SK-N-SH treated with all-trans-retinoic acid at 6 μM for 48 hours (cell line): ENCODE results near the gene C2orf42.

Source experiments
- ATAC-seq: fragments of 200-7000 bp; cut with Tn5 transposase; 3 replicates; pipeline ENCODE4 v1.9.1; 2020; ENCODE audit warnings: mild to moderate bottlenecking, moderate library complexity
- ARNTL ChIP-seq: fragments of 450-650 bp; formaldehyde crosslinking; IDR thresholded peaks from 2 replicates; pipeline ENCODE4 v1.5.0; 2020; ENCODE audit warnings: low read depth, mild to moderate bottlenecking, moderate library complexity, borderline replicate concordance
- CSDC2 ChIP-seq: fragments of 250-450 bp; sonication (Bioruptor Pico); IDR thresholded peaks from 2 replicates; pipeline ENCODE4 v1.5.0; 2020; ENCODE audit warnings: mild to moderate bottlenecking, moderate library complexity
- ESRRG ChIP-seq: fragments of 250-450 bp; sonication (Bioruptor Pico); IDR thresholded peaks from 2 replicates; pipeline ENCODE4 v1.6.1; 2021; ENCODE audit warnings: mild to moderate bottlenecking
- GLIS3 ChIP-seq: fragments of 250-450 bp; sonication (Bioruptor Pico); IDR thresholded peaks from 2 replicates; pipeline ENCODE4 v1.5.0; 2020; ENCODE audit warnings: mild to moderate bottlenecking, moderate library complexity
- ISL1 ChIP-seq: fragments of 250-450 bp; sonication (Bioruptor Pico); IDR thresholded peaks from 2 replicates; pipeline ENCODE4 v2.1.2; 2022; ENCODE audit warnings: mild to moderate bottlenecking, moderate library complexity
- OSR1 ChIP-seq: fragments of 250-450 bp; sonication (Bioruptor Pico); IDR thresholded peaks from 2 replicates; pipeline ENCODE4 v1.8.0; 2022; ENCODE audit warnings: moderate library complexity, mild to moderate bottlenecking, inconsistent platforms
- PATZ1 ChIP-seq: fragments of 250-450 bp; sonication (Bioruptor Pico); IDR thresholded peaks from 2 replicates; pipeline ENCODE4 v1.8.0; 2020; ENCODE audit warnings: mild to moderate bottlenecking, moderate library complexity, borderline replicate concordance
- PPARA ChIP-seq: fragments of 250-450 bp; sonication (Bioruptor Pico); IDR thresholded peaks from 2 replicates; pipeline ENCODE4 v1.5.0; 2020; ENCODE audit warnings: mild to moderate bottlenecking, borderline replicate concordance
- RARB ChIP-seq: fragments of 250-450 bp; sonication (Bioruptor Pico); IDR thresholded peaks from 2 replicates; pipeline ENCODE4 v1.8.0; 2021; ENCODE audit warnings: mild to moderate bottlenecking, moderate library complexity
- SNAI2 ChIP-seq: fragments of 250-450 bp; sonication (Bioruptor Pico); IDR thresholded peaks from 2 replicates; pipeline ENCODE4 v1.5.0; 2020; ENCODE audit warnings: mild to moderate bottlenecking, moderate library complexity
- TCF4 ChIP-seq: fragments of 250-450 bp; sonication (Bioruptor Pico); IDR thresholded peaks from 2 replicates; pipeline ENCODE4 v1.8.0; 2021; ENCODE audit warnings: mild to moderate bottlenecking, moderate library complexity, borderline replicate concordance
- TOX ChIP-seq: fragments of 250-450 bp; sonication (Bioruptor Pico); IDR thresholded peaks from 2 replicates; pipeline ENCODE4 v1.8.0; 2021; ENCODE audit warnings: mild to moderate bottlenecking, moderate library complexity, borderline replicate concordance
- ZC3H10 ChIP-seq: fragments of 250-450 bp; sonication (Bioruptor Pico); IDR thresholded peaks from 2 replicates; pipeline ENCODE4 v1.5.1; 2021; ENCODE audit warnings: mild to moderate bottlenecking, moderate library complexity
- ZFP3 ChIP-seq: fragments of 250-450 bp; sonication (Bioruptor Pico); IDR thresholded peaks from 2 replicates; pipeline ENCODE4 v1.5.0; 2020; ENCODE audit warnings: mild to moderate bottlenecking, moderate library complexity
- ZFP30 ChIP-seq: fragments of 450-650 bp; formaldehyde crosslinking; IDR thresholded peaks from 2 replicates; pipeline ENCODE4 v1.5.0; 2022; ENCODE audit warnings: mild to moderate bottlenecking, moderate library complexity
- ZNF565 ChIP-seq: fragments of 450-650 bp; formaldehyde crosslinking; conservative IDR thresholded peaks from 2 replicates; pipeline ENCODE4 v1.5.0; 2020; ENCODE audit warnings: low read depth, mild to moderate bottlenecking, moderate library complexity
- ZNF70 ChIP-seq: fragments of 450-650 bp; formaldehyde crosslinking; IDR thresholded peaks from 2 replicates; pipeline ENCODE4 v1.5.0; 2020; ENCODE audit warnings: mild to moderate bottlenecking, moderate library complexity
- ZNF8 ChIP-seq: fragments of 450-650 bp; formaldehyde crosslinking; IDR thresholded peaks from 2 replicates; pipeline ENCODE4 v1.5.0; 2020; ENCODE audit warnings: mild to moderate bottlenecking, moderate library complexity
- TF ChIP-seq, protein P1 (sequence below): fragments of 250-450 bp; sonication (Bioruptor Pico); IDR thresholded peaks from 2 replicates; pipeline ENCODE4 v1.5.1; 2021; ENCODE audit warnings: mild to moderate bottlenecking, moderate library complexity
- TF ChIP-seq, protein P2 (sequence below): fragments of 250-450 bp; sonication (Bioruptor Pico); IDR thresholded peaks from 2 replicates; pipeline ENCODE4 v1.8.0; 2021; ENCODE audit warnings: low read depth, mild to moderate bottlenecking, moderate library complexity, borderline replicate concordance
- TF ChIP-seq, protein P3 (sequence below): fragments of 250-450 bp; sonication (Bioruptor Pico); IDR thresholded peaks from 2 replicates; pipeline ENCODE4 v1.5.1; 2020; ENCODE audit warnings: low read depth, mild to moderate bottlenecking, moderate library complexity

The C2orf42 gene

GRCh38 chr2:70204452-70204851, 13.6 kb upstream of the C2orf42 start:
- TF ChIP-seq TCF4 (CRISPR knock-in tag) (no peak), TOX (CRISPR knock-in tag) (no peak), ZNF8 (CRISPR knock-in tag) (no peak), PPARA (CRISPR knock-in tag) (no peak), CSDC2 (CRISPR knock-in tag) (no peak)

DNA sequence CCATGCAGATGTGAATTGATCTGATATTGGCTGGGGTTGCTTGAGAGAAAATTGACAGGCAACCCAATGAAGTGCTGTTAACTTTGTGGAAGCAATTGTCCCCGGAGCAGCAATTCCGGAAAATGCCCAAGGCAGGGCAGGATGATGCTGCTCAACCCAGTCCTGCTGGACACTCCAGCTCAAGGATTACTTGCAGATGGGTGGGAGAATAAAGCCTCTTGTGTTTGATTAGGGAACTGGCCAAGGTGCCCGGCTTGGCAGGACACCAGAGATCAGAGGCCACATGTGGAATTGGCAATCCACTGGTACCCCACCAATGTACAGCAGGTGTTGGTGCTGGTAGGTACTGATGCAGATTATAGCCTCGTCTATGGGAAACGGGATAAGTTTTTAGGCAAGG, 12.3 kb upstream of the C2orf42 start:
- TF ChIP-seq SNAI2 (CRISPR knock-in tag) (no peak), ZNF565 (no peak), ISL1 (CRISPR knock-in tag) (no peak), TCF4 (CRISPR knock-in tag) (no peak)
- ATAC-seq: peak; percentile 25

More at GRCh38 chr2:70204452-70204851, 13.6 kb upstream of the C2orf42 start:
- ATAC-seq: no peak

- TF ChIP-seq OSR1: no peak
- ATAC-seq: no peak; the same call in 2 of the 3 replicates
Measured at GRCh38 chr2:70202236-70202806, 11.5 kb upstream of the C2orf42 start.

- ATAC-seq: no peak
- TF ChIP-seq ISL1 (CRISPR knock-in tag): no peak
- TF ChIP-seq GLIS3: no peak
- TF ChIP-seq, all 23 proteins: peak for 0
Measured at GRCh38 chr2:70201831-70202230, 11.0 kb upstream of the C2orf42 start.

GRCh38 chr2:70201225-70201768, 10.5 kb upstream of the C2orf42 start:
- ATAC-seq: no peak
- TF ChIP-seq PATZ1 (CRISPR knock-in tag) (no peak), ZC3H10 (no peak), ESRRG (CRISPR knock-in tag) (no peak), ARNTL (CRISPR knock-in tag) (no peak), RARB (CRISPR knock-in tag) (no peak), TOX (CRISPR knock-in tag) (no peak), ZFP3 (CRISPR knock-in tag) (no peak), OSR1 (no peak), TCF4 (CRISPR knock-in tag) (no peak), ZFP30 (CRISPR knock-in tag) (no peak), PPARA (CRISPR knock-in tag) (no peak)
- TF ChIP-seq, protein P1, sequence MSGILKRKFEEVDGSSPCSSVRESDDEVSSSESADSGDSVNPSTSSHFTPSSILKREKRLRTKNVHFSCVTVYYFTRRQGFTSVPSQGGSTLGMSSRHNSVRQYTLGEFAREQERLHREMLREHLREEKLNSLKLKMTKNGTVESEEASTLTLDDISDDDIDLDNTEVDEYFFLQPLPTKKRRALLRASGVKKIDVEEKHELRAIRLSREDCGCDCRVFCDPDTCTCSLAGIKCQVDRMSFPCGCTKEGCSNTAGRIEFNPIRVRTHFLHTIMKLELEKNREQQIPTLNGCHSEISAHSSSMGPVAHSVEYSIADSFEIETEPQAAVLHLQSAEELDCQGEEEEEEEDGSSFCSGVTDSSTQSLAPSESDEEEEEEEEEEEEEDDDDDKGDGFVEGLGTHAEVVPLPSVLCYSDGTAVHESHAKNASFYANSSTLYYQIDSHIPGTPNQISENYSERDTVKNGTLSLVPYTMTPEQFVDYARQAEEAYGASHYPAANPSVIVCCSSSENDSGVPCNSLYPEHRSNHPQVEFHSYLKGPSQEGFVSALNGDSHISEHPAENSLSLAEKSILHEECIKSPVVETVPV: no peak
- TF ChIP-seq, protein P2, sequence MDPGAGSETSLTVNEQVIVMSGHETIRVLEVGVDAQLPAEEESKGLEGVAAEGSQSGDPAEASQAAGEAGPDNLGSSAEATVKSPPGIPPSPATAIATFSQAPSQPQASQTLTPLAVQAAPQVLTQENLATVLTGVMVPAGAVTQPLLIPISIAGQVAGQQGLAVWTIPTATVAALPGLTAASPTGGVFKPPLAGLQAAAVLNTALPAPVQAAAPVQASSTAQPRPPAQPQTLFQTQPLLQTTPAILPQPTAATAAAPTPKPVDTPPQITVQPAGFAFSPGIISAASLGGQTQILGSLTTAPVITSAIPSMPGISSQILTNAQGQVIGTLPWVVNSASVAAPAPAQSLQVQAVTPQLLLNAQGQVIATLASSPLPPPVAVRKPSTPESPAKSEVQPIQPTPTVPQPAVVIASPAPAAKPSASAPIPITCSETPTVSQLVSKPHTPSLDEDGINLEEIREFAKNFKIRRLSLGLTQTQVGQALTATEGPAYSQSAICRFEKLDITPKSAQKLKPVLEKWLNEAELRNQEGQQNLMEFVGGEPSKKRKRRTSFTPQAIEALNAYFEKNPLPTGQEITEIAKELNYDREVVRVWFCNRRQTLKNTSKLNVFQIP (CRISPR knock-in tag): no peak
- TF ChIP-seq, all 23 proteins: peak for 0

DNA sequence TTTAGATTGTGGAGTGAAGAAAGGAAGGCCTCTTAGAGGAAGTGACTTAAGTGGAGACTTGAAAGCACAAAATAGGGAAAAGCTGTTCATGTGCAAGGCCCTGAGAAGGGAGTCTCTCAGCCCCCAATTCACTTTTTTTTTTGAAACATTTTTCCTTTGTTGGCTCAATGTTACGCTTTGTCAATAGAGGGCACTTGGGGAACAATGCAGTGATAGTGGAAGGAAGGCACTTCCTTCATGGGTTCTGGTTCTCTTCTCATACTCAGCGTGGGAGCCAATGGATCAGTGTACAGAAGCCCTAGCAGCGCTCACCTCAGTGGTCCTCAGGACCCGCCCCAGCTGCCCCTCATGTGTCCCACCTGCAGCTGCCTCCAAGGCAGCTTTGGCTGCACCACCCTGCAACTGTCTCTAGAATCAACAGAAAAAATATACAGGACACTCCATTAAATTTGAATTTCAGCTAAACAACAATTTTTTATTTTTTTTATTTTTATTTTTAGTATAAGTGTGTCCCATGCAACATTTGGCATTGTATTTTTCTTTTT, 8.6 kb upstream of the C2orf42 start:
- ATAC-seq: no peak
- TF ChIP-seq ZNF8 (CRISPR knock-in tag) (no peak), ZFP30 (CRISPR knock-in tag) (no peak), SNAI2 (CRISPR knock-in tag) (no peak), GLIS3 (no peak), ZNF565 (no peak), ZFP3 (CRISPR knock-in tag) (no peak), CSDC2 (CRISPR knock-in tag) (no peak), ZNF70 (CRISPR knock-in tag) (no peak), PATZ1 (CRISPR knock-in tag) (no peak)
- TF ChIP-seq, protein P3, sequence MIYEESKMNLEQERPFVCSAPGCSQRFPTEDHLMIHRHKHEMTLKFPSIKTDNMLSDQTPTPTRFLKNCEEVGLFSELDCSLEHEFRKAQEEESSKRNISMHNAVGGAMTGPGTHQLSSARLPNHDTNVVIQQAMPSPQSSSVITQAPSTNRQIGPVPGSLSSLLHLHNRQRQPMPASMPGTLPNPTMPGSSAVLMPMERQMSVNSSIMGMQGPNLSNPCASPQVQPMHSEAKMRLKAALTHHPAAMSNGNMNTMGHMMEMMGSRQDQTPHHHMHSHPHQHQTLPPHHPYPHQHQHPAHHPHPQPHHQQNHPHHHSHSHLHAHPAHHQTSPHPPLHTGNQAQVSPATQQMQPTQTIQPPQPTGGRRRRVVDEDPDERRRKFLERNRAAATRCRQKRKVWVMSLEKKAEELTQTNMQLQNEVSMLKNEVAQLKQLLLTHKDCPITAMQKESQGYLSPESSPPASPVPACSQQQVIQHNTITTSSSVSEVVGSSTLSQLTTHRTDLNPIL: no peak
- TF ChIP-seq, all 23 proteins: peak for 0
